GM18870 (cell line): ENCODE results near the gene C10orf62.
"Not testable (repeated sequence)": the region's sequence is repeated elsewhere in the genome, so short reads cannot be mapped to it uniquely, and the experiment has no call there.

Experiments
- ATAC-seq: cut with Tn5 transposase; IDR thresholded peaks from one replicate; pipeline ENCODE4 v1.9.1; 2021; ENCODE audit warnings: moderate library complexity; ENCODE audit not compliant: unreplicated experiment

C10orf62 gene

GRCh38 chr10:97589479-97589878 is at the start of gene C10orf62:
C10orf62 (plus strand) TSS chr10:97589721; CDS start chr10:97589898, 177 bp downstream.
- no peak for ATAC-seq

GRCh38 chr10:97540669-97541500 is 48.6 kb upstream of the C10orf62 start:
- ATAC-seq: no peak

- ATAC-seq: no peak
Measured at GRCh38 chr10:97542169-97543024, 47.1 kb upstream of the C10orf62 start.

- ATAC-seq: no peak
Measured at GRCh38 chr10:97543025-97543546, 46.4 kb upstream of the C10orf62 start.

- no peak for ATAC-seq
Measured at GRCh38 chr10:97546456-97547270, 42.9 kb upstream of the C10orf62 start.

GRCh38 chr10:97547271-97547600 is 42.3 kb upstream of the C10orf62 start:
- ATAC-seq: no peak

- no peak for ATAC-seq
Measured at GRCh38 chr10:97547962-97548361, 41.6 kb upstream of the C10orf62 start.

- ATAC-seq: no peak
Measured at GRCh38 chr10:97548828-97549455, 40.6 kb upstream of the C10orf62 start.

GRCh38 chr10:97549587-97550322 is 39.8 kb upstream of the C10orf62 start:
- no peak for ATAC-seq

- ATAC-seq: no peak
Measured at GRCh38 chr10:97550336-97551149, 39.0 kb upstream of the C10orf62 start.

- no peak for ATAC-seq
Measured at GRCh38 chr10:97551271-97551670, 38.2 kb upstream of the C10orf62 start.

- ATAC-seq: no peak
Measured at GRCh38 chr10:97553575-97554031, 35.9 kb upstream of the C10orf62 start.

GRCh38 chr10:97554336-97554735 is 35.2 kb upstream of the C10orf62 start:
- not testable (repeated sequence) for ATAC-seq

- ATAC-seq: not testable (repeated sequence)
Measured at GRCh38 chr10:97555541-97555940, 34.0 kb upstream of the C10orf62 start.

GRCh38 chr10:97560731-97561381 is 28.7 kb upstream of the C10orf62 start:
- not testable (repeated sequence) for ATAC-seq

GRCh38 chr10:97561386-97562077 is 28.0 kb upstream of the C10orf62 start:
- not testable (repeated sequence) for ATAC-seq

- ATAC-seq: not testable (repeated sequence)
Measured at GRCh38 chr10:97562329-97562728, 27.2 kb upstream of the C10orf62 start.

GRCh38 chr10:97563337-97563736 is 26.2 kb upstream of the C10orf62 start:
- ATAC-seq: no peak
